H1 (cell line): ENCODE measurements around the gene STARD3. TPM values are rescaled to one million over a fixed set of nuclear protein-coding genes. Genes with fewer than 3 reads are reported as not detected.

Source experiments
- ASH2L ChIP-seq: fragments of 200-600, 300-600 bp; sonication (generic); IDR thresholded peaks from one replicate; pipeline ENCODE4 v1.7.1; 2017; ENCODE audit warnings: low read length
- CEBPB ChIP-seq: IDR thresholded peaks from 2 replicates; pipeline ENCODE4 v1.6.1; 2012; ENCODE audit warnings: low read depth, low read length
- CTBP2 ChIP-seq: IDR thresholded peaks from 2 replicates; pipeline ENCODE4 v1.7.0; 2011; ENCODE audit warnings: borderline replicate concordance, mild to moderate bottlenecking, moderate library complexity, mixed read lengths, low read length; ENCODE audit not compliant: insufficient read depth, insufficient read length
- HDAC2 ChIP-seq, 2 experiments: fragments of 300-600 bp in 1 of 2; sonication (generic) in 1 of 2; IDR thresholded peaks; 2 replicates each; pipeline ENCODE4 v1.6.1; 2011 to 2012; ENCODE audit warnings: low read depth in 2 of 2, low read length in 2 of 2, mild to moderate bottlenecking in 2 of 2, moderate library complexity in 2 of 2, borderline replicate concordance in 1 of 2, inconsistent platforms in 1 of 2
- NANOG ChIP-seq: IDR thresholded peaks from 2 replicates; pipeline ENCODE4 v1.6.1; 2011; ENCODE audit warnings: low read length, low read depth, mild to moderate bottlenecking, inconsistent platforms; ENCODE audit not compliant: insufficient read depth, poor library complexity, severe bottlenecking
- PHF8 ChIP-seq: fragments of 200-600 bp; sonication (generic); conservative IDR thresholded peaks from 2 replicates; pipeline ENCODE4 v1.7.1; 2012; ENCODE audit warnings: low read depth, mild to moderate bottlenecking, inconsistent platforms, low read length, moderate library complexity
- POLR2AphosphoS5 ChIP-seq: IDR thresholded peaks from 2 replicates; pipeline ENCODE4 v1.6.1; 2011; ENCODE audit warnings: low read depth, low read length
- RAD21 ChIP-seq, 2 experiments: IDR thresholded peaks in 1 of 2; conservative IDR thresholded peaks in 1 of 2; 2 replicates each; pipeline ENCODE4 v1.6.1; 2011; ENCODE audit warnings: low read depth in 2 of 2, low read length in 2 of 2, improper control_type of control experiment in 1 of 2, inconsistent platforms in 1 of 2, mild to moderate bottlenecking in 1 of 2, moderate library complexity in 1 of 2
- SP1 ChIP-seq: IDR thresholded peaks from 2 replicates; pipeline ENCODE4 v1.6.1; 2011; ENCODE audit warnings: low read depth, low read length
- USF2 ChIP-seq: IDR thresholded peaks from 2 replicates; pipeline ENCODE4 v1.6.1; 2011; ENCODE audit warnings: low read length, improper control_type of control experiment
- polyA plus RNA-seq, 7 experiments: library from polyadenylated mRNA; depleted of rRNA in 3 of 7; stranded (reverse) in 5 of 7; unstranded in 2 of 7; fragments of >200 nt in 5 of 7; fragments of 200-250 nt in 2 of 7; gene quantifications; 1 replicate in 5 of 7; 2 replicates in 1 of 7; 4 replicates in 1 of 7; pipeline versions ENCODE4 v1.2.1 to v1.2.3, GENCODE V29; 2011 to 2013; ENCODE audit warnings: missing spikeins in 2 of 7, mixed read lengths in 2 of 7
- total RNA-seq: library from RNA; stranded (reverse); fragmentation: NEBNext Ultra II Directional; extraction: Animal tissue kit (Norgen Biotek cat#: 25700); gene quantifications from 2 replicates; pipeline ENCODE4 v1.2.1, GENCODE V29; 2021

Gene STARD3
- total and polyA plus RNA-seq, 2 of the 8 experiments (the other 6 are each of a cell fraction or from before 2014, with no cell fraction given), result 47.6 to 80.3 TPM

GRCh38 chr17:39643271-39643670 lies 6.3 kb downstream of the STARD3 start (continued):
- TF ChIP-seq PHF8, result no peak
- no peak for TF ChIP-seq RAD21 (IDR thresholded peaks at IDR 0.05 in 1 of 2, conservative IDR thresholded peaks at IDR 0.05 in 1 of 2; ENCODE audit: low read depth in 2 of 2, low read length in 2 of 2)
- no peak for TF ChIP-seq POLR2AphosphoS5
- no peak for TF ChIP-seq CEBPB
- TF ChIP-seq HDAC2 (IDR thresholded peaks at IDR 0.05; ENCODE audit: borderline replicate concordance in 1 of 2, low read depth in 2 of 2, low read length in 2 of 2), result no peak
- no peak for TF ChIP-seq USF2
- no peak for TF ChIP-seq CTBP2
- no peak for TF ChIP-seq NANOG
- no peak for TF ChIP-seq ASH2L
- no peak for TF ChIP-seq SP1
